GM12864 (cell line): ENCODE results near the gene PLBD1.
A peak's percentile ranks its signal among the peaks of the same experiment; 100 is the strongest.

Experiments
- DNase-seq: peaks from one replicate; pipeline ENCODE4 v3.0.0-alpha.2; 2011; ENCODE audit warnings: low read depth
- H3K4me3 ChIP-seq: 2 replicates; pipeline ENCODE4 v1.5.1; 2011; ENCODE audit warnings: mild to moderate bottlenecking, low read depth, low read length, control low read depth
- TF ChIP-seq, protein P1 (sequence below): IDR thresholded peaks from 2 replicates; pipeline ENCODE4 v1.5.1; 2011; ENCODE audit warnings: low read depth, mild to moderate bottlenecking, moderate library complexity, low read length, control low read depth, inconsistent platforms; ENCODE audit errors: missing control alignments

PLBD1 gene, protein sequence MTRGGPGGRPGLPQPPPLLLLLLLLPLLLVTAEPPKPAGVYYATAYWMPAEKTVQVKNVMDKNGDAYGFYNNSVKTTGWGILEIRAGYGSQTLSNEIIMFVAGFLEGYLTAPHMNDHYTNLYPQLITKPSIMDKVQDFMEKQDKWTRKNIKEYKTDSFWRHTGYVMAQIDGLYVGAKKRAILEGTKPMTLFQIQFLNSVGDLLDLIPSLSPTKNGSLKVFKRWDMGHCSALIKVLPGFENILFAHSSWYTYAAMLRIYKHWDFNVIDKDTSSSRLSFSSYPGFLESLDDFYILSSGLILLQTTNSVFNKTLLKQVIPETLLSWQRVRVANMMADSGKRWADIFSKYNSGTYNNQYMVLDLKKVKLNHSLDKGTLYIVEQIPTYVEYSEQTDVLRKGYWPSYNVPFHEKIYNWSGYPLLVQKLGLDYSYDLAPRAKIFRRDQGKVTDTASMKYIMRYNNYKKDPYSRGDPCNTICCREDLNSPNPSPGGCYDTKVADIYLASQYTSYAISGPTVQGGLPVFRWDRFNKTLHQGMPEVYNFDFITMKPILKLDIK

DNA sequence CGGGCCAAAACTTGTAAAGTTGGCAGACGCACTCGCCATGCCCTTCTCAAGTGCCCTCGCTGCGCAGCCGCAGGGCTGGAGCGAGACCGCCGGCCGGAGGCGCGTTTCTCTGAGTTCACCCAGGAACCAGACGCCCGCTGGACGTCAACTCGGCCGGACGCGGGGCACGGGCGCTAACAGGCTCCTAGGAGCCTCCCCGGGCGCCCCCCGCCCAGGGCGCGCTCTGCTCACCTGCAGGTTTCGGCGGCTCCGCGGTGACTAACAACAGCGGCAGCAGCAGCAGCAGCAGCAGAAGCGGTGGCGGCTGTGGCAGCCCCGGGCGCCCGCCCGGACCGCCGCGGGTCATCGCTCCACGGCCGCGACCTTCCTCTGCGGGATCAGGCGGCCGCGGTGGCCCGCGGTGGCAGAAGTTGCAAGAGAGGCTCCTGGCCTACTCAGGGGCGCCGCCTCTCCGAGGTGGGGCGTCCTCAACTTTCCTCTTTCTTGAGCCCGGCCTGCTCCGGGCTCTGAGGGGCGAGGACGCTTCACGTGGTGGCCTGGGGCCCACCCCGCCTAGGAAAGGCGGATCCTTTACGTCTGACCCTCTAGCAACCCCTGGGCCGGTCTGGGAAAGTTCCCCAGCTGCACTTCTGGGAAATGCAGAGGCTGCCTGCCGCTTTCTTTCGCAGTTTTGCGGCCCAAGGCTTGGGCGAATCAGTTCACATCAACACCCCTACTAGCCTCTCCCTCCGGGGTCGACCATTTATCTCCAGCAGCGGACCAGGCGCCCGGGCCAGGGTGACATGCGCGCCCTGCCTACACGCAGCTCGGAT lies at the start of gene PLBD1:
Gene PLBD1 (minus strand): TSS at position 533 of the 812 bp plus-strand sequence. CDS start 187 bp downstream, at position 346.
- TF ChIP-seq, protein P1, sequence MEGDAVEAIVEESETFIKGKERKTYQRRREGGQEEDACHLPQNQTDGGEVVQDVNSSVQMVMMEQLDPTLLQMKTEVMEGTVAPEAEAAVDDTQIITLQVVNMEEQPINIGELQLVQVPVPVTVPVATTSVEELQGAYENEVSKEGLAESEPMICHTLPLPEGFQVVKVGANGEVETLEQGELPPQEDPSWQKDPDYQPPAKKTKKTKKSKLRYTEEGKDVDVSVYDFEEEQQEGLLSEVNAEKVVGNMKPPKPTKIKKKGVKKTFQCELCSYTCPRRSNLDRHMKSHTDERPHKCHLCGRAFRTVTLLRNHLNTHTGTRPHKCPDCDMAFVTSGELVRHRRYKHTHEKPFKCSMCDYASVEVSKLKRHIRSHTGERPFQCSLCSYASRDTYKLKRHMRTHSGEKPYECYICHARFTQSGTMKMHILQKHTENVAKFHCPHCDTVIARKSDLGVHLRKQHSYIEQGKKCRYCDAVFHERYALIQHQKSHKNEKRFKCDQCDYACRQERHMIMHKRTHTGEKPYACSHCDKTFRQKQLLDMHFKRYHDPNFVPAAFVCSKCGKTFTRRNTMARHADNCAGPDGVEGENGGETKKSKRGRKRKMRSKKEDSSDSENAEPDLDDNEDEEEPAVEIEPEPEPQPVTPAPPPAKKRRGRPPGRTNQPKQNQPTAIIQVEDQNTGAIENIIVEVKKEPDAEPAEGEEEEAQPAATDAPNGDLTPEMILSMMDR, result no peak
- DNase-seq, result no peak
- peak within 1 kb of the TSS; percentile 57 for H3K4me3 ChIP-seq

DNA sequence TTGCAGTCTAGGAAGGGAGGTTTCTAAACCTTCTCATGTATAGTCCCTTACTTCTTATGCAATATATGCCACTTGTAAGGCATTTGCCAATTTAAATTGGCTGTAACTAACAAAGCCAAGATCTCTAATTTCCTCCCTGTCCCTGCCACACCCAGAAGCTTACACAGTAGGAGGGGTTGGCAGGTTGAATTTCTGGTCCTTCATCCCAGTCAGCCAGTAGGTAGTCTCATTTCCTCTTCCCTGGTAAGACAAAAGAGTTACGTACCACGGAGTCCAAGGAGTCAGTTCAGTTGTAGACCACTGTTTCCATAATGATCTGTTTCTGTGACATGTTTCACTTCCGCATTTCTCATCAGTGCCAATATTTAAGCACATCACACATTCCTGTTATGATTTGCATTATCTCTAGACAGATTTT lies 47.0 kb upstream of the PLBD1 start:
- TF ChIP-seq, protein P1, result no peak
- no peak overlapping the region; the same call in 1 of the 2 replicates for H3K4me3 ChIP-seq

DNA sequence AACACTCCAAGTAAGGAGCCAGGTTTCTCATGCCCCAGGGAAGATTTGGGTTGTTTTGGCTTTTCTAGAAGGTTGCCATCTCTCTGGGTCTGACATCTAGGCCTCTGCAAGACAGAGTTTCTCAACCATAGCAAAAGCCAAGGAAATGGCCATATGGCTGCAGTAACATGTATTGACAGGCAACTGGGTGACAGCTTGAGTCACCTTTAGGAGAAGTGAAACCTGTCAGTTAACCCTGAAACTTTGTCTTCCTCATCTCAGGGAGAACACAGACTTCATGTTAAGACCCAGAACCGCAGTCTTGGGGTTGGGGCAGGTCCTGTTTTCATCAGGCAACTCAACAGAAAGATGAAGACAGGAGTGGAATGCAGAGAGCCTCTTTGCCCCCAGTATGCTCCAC lies 46.0 kb upstream of the PLBD1 start:
- peak; percentile 97 for DNase-seq
- TF ChIP-seq, protein P1, result no peak

More for the DNA sequence above, 47.0 kb upstream of the PLBD1 start:
- peak; percentile 79 for DNase-seq

DNA sequence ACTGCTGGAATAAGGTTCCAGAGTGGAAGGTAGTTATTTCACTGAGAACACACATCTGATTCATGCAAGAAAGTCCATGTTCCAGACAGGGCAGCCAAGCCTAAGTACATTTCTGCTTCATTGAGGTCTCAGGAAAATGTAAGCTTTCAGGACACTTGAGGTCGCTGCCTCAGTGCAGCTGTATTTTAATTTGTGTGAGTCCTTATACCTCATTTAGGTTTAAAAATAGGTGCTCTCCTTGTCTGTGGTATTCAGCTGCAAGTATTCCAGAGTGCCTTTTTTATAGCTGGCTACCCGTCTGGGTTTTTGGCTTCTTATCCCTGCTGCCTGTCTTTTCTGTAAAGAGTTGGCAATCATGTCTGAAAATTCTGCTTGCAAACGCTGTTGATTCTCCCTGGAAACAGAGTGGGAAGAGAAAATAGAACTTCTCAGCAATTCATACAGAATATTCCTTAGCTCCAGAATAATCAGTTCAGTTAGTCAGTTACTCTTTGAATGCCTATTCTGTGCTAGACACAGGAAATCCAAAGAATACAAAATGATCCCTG lies 45.3 kb upstream of the PLBD1 start:
- no peak for DNase-seq
- TF ChIP-seq, protein P1, result no peak
- no peak overlapping the region for H3K4me3 ChIP-seq

More for the DNA sequence above, 46.0 kb upstream of the PLBD1 start:
- no peak overlapping the region for H3K4me3 ChIP-seq

DNA sequence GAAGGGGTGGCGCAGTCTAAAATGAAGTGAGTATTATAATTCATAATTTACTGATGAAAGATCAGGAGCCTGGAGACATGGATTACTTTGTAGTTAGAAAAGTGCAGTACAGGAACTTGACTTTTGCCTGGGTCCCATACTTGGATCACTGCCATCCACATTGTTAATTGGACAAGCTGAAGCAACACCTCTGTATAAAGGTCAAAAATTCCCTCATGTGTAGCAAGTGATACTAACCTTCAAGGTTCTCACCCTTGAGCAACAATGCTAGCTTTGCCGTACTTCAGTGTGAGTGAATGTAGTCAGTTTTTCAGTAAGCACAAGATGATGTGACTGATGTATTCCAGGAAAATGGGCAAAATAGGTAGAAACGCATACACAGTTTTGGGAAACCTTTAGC lies 44.6 kb upstream of the PLBD1 start:
- no peak for DNase-seq
- TF ChIP-seq, protein P1, result no peak
- H3K4me3 ChIP-seq, result no peak overlapping the region

DNA sequence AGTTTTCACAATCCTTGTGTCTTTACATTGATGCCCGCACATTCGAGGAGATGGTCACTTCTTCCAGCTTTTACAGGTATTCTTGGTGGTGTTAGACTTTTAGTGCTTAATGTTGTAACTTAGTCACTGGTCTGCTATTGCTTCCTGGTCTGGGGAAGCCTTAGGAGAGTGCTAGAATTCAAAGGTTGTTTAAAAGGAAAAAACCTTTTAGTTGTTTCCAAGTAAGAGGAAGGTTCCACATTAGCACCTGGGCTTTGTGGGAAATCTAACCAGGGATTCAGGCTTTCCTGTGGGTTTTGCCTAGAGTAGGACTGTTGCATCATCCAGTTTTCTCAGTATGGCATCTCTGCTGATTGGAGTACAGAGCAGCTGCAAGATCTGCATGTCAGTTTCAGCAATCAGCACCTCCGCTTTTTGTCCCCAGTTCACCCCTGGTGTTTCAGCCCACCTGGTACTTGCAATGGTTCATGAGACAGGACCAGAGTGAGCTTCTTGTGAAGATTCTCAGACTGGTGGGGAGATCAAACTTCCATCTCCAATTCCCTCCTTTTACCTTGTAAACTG lies 44.0 kb upstream of the PLBD1 start:
- H3K4me3 ChIP-seq, result no peak overlapping the region
- DNase-seq, result no peak
- TF ChIP-seq, protein P1, result no peak
